ENCODE measurements around the gene ANKRD17.

ANKRD17 gene

GRCh38 chr4:73258686-73259570 is at the start of gene ANKRD17 (continued):
- no peak for TF ChIP-seq REST (tag by site-specific recombination; IDR thresholded peaks at IDR 0.05)
- peak; percentile 17; the same call in 1 of the 2 replicates for TF ChIP-seq MZF1 (tag by site-specific recombination; IDR thresholded peaks at IDR 0.05; ENCODE audit: borderline replicate concordance)
- 0 out of 2 replicates have a peak, but pooled peaks have one; percentile 17 for TF ChIP-seq ZNF639 (tag by site-specific recombination; IDR thresholded peaks at IDR 0.05)
- no peak for TF ChIP-seq ZNF140 (tag by site-specific recombination; IDR thresholded peaks at IDR 0.05)
- TF ChIP-seq KLF8 (tag by site-specific recombination; IDR thresholded peaks at IDR 0.05): peak; percentile 59
- no peak for TF ChIP-seq HIC1 (tag by site-specific recombination; IDR thresholded peaks at IDR 0.05)
- 0 out of 2 replicates have a peak, but pooled peaks have one; percentile 14 for TF ChIP-seq ZNF596 (tag by site-specific recombination; IDR thresholded peaks at IDR 0.05)
- TF ChIP-seq ZNF792 (tag by site-specific recombination; IDR thresholded peaks at IDR 0.05): no peak
- peak; percentile 89 for TF ChIP-seq ZNF398 (tag by site-specific recombination; IDR thresholded peaks at IDR 0.05)
- TF ChIP-seq CTCF (tag by site-specific recombination; IDR thresholded peaks at IDR 0.05): peak; percentile 38
- TF ChIP-seq ZNF341 (tag by site-specific recombination; IDR thresholded peaks at IDR 0.05; ENCODE audit: low read depth): peak; percentile 28
- no peak for TF ChIP-seq ZNF76 (tag by site-specific recombination; IDR thresholded peaks at IDR 0.05; ENCODE audit: borderline replicate concordance, low read depth)
- no peak for TF ChIP-seq ZSCAN5A (tag by site-specific recombination; IDR thresholded peaks at IDR 0.05)
- TF ChIP-seq ZBTB10 (tag by site-specific recombination; IDR thresholded peaks at IDR 0.05): peak; percentile 18; the same call in 1 of the 2 replicates
- TF ChIP-seq GLI2 (tag by site-specific recombination; IDR thresholded peaks at IDR 0.05; ENCODE audit: borderline replicate concordance, low read depth): no peak
- 0 out of 2 replicates have a peak, but pooled peaks have one; percentile 4 for TF ChIP-seq GFI1B (tag by site-specific recombination; IDR thresholded peaks at IDR 0.05)
- TF ChIP-seq ZNF324 (tag by site-specific recombination; IDR thresholded peaks at IDR 0.05): 0 out of 2 replicates have a peak, but pooled peaks have one; percentile 43
